Liver (tissue), 9 donors: ENCODE data around the gene ARNT2. TPM values are rescaled to one million over a fixed set of nuclear protein-coding genes. Genes with fewer than 3 reads are reported as not detected.

Source experiments
- DNase-seq: peaks from one replicate; pipeline ENCODE4 v3.0.0-alpha.2; 2017; ENCODE audit warnings: low spot score
- H3K27ac ChIP-seq, 2 donors: one replicate each; pipeline ENCODE4 v1.7.0; 2013; ENCODE audit warnings: inconsistent platforms in 2 of 2, low read length in 2 of 2, control low read depth in 1 of 2, low read depth in 1 of 2, mild to moderate bottlenecking in 1 of 2
- H3K27me3 ChIP-seq, 4 donors: one replicate each; pipeline versions ENCODE4 v1.6.1 to v1.7.0; 2013; ENCODE audit warnings: low read length in 3 of 4, inconsistent platforms in 1 of 4, mild to moderate bottlenecking in 1 of 4, moderate library complexity in 1 of 4; ENCODE audit not compliant: control insufficient read depth in 4 of 4, insufficient read depth in 4 of 4
- H3K36me3 ChIP-seq, 4 donors: one replicate each; pipeline versions ENCODE4 v1.6.1 to v1.7.0; 2013; ENCODE audit warnings: low read length in 3 of 4, mild to moderate bottlenecking in 3 of 4, low read depth in 1 of 4, moderate library complexity in 1 of 4; ENCODE audit not compliant: control insufficient read depth in 4 of 4, insufficient read depth in 3 of 4
- H3K4me1 ChIP-seq, 4 donors: one replicate each; pipeline versions ENCODE4 v1.6.1 to v1.7.0; 2013; ENCODE audit warnings: low read length in 3 of 4, mild to moderate bottlenecking in 3 of 4, moderate library complexity in 1 of 4; ENCODE audit not compliant: control insufficient read depth in 4 of 4, insufficient read depth in 4 of 4
- H3K4me3 ChIP-seq, 3 donors: one replicate each; pipeline versions ENCODE4 v1.6.1 to v1.7.0; 2013; ENCODE audit warnings: low read length in 3 of 3, control low read depth in 1 of 3, low read depth in 1 of 3, mild to moderate bottlenecking in 1 of 3
- H3K9ac ChIP-seq, 2 donors: one replicate each; pipeline ENCODE4 v1.7.0; 2013; ENCODE audit warnings: low read length in 2 of 2, mild to moderate bottlenecking in 2 of 2, moderate library complexity in 2 of 2, control low read depth in 1 of 2, low read depth in 1 of 2
- H3K9me3 ChIP-seq, 4 donors: one replicate each; pipeline versions ENCODE4 v1.6.1 to v1.7.0; 2013; ENCODE audit warnings: low read length in 3 of 4; ENCODE audit not compliant: control insufficient read depth in 4 of 4
- ATF3 ChIP-seq: IDR thresholded peaks from 2 replicates; pipeline ENCODE4 v1.6.1; 2016; ENCODE audit warnings: antibody characterized with exemption
- CTCF ChIP-seq: fragments of 150-350 bp; IDR thresholded peaks from 2 replicates; pipeline ENCODE4 v1.5.1; 2017; ENCODE audit warnings: improper control_type of control experiment, low read depth, low read length; ENCODE audit not compliant: missing input control
- EGR1 ChIP-seq, 2 donors: IDR thresholded peaks; 2 replicates each; pipeline ENCODE4 v1.6.1; 2016 to 2018; ENCODE audit warnings: antibody characterized with exemption in 2 of 2, low read depth in 2 of 2
- FOXA1 ChIP-seq: IDR thresholded peaks from 2 replicates; pipeline ENCODE4 v1.6.1; 2016; ENCODE audit warnings: antibody characterized with exemption
- FOXA2 ChIP-seq: IDR thresholded peaks from 2 replicates; pipeline ENCODE4 v1.6.1; 2016; ENCODE audit warnings: antibody characterized with exemption
- GABPA ChIP-seq, 2 donors: IDR thresholded peaks in 1 of 2; conservative IDR thresholded peaks in 1 of 2; 2 replicates each; pipeline ENCODE4 v1.6.1; 2016; ENCODE audit warnings: antibody characterized with exemption in 2 of 2, mild to moderate bottlenecking in 1 of 2, moderate library complexity in 1 of 2
- HNF4A ChIP-seq, 2 donors: conservative IDR thresholded peaks; 2 replicates each; pipeline ENCODE4 v1.6.1; 2016; ENCODE audit warnings: antibody characterized with exemption in 2 of 2, mild to moderate bottlenecking in 2 of 2
- HNF4G ChIP-seq: IDR thresholded peaks from 2 replicates; pipeline ENCODE4 v1.6.1; 2016; ENCODE audit warnings: antibody characterized with exemption
- JUND ChIP-seq, 2 donors: IDR thresholded peaks; 2 replicates each; pipeline ENCODE4 v1.6.1; 2016; ENCODE audit warnings: antibody characterized with exemption in 2 of 2
- MAX ChIP-seq: IDR thresholded peaks from 2 replicates; pipeline ENCODE4 v1.6.1; 2016; ENCODE audit warnings: antibody characterized with exemption
- NR2F2 ChIP-seq: IDR thresholded peaks from 2 replicates; pipeline ENCODE4 v1.6.1; 2016; ENCODE audit warnings: antibody characterized with exemption
- RAD21 ChIP-seq, 2 donors: IDR thresholded peaks; 2 replicates each; pipeline ENCODE4 v1.6.1; 2016; ENCODE audit warnings: antibody characterized with exemption in 2 of 2, mild to moderate bottlenecking in 2 of 2
- REST ChIP-seq: IDR thresholded peaks from 2 replicates; pipeline ENCODE4 v1.6.1; 2016; ENCODE audit warnings: antibody characterized with exemption, mild to moderate bottlenecking
- RXRA ChIP-seq, 2 donors: IDR thresholded peaks; 2 replicates each; pipeline ENCODE4 v1.6.1; 2017 to 2018; ENCODE audit warnings: antibody characterized with exemption in 2 of 2, mild to moderate bottlenecking in 1 of 2
- SP1 ChIP-seq: IDR thresholded peaks from 2 replicates; pipeline ENCODE4 v1.6.1; 2018; ENCODE audit warnings: antibody characterized with exemption, mild to moderate bottlenecking
- TAF1 ChIP-seq: conservative IDR thresholded peaks from 2 replicates; pipeline ENCODE4 v1.6.1; 2016; ENCODE audit warnings: antibody characterized with exemption, mild to moderate bottlenecking
- YY1 ChIP-seq: IDR thresholded peaks from 2 replicates; pipeline ENCODE4 v1.6.1; 2016; ENCODE audit warnings: antibody characterized with exemption, mild to moderate bottlenecking
- ZBTB33 ChIP-seq: IDR thresholded peaks from 2 replicates; pipeline ENCODE4 v1.6.1; 2016; ENCODE audit warnings: antibody characterized with exemption
- WGBS: extraction: QIAGEN DNeasy Blood & Tissue Kit; methylation state at CpG from one replicate; pipeline ENCODE4 v1.1.7; 2013; 5-methylcytosine and 5-hydroxymethylcytosine counted together
- polyA plus RNA-seq, 2 donors: library from polyadenylated mRNA; stranded (reverse) in 1 of 2; unstranded in 1 of 2; fragments of 200-250 nt in 1 of 2; fragments of >200 nt in 1 of 2; fragmentation: Nextera tagmentation in 1 of 2; extraction: Ambion mirVana in 1 of 2; gene quantifications; one replicate each; pipeline versions ENCODE4 v1.2.1 to v1.2.3, GENCODE V29; 2013 to 2015
- total RNA-seq, 2 donors: library from RNA; depleted of rRNA; stranded (reverse); fragments of >200 nt; gene quantifications; one replicate each; pipeline ENCODE4 v1.2.3, GENCODE V29; 2014
- donor health status: healthy.
- donor health status: healthy.
- donor health status: healthy.
- donor health status: healthy.
- donor health status: healthy.

The ARNT2 gene
- total and polyA plus RNA-seq, 4 donors, result 0.17 to 0.92 (median 0.54) TPM

- 82% methylated on average over 8 of the region's 8 CpGs for WGBS
- Histone ChIP-seq H3K4me3 (no peak overlapping the region), H3K27ac (no peak overlapping the region), H3K9me3 (no peaks in the 10 kb centered on the region), H3K4me1 (peaks cover 0 to 3% (median 0%) of the 10 kb centered on the region in 4 donors), H3K9ac (no peak overlapping the region), H3K27me3 (peaks cover 0 to 2% (median 0%) of the 10 kb centered on the region in 4 donors), H3K36me3 (no peaks in the 10 kb centered on the region)
- peak; percentile 26 for DNase-seq
- TF ChIP-seq TAF1 (no peak), NR2F2 (no peak), CTCF (no peak), YY1 (no peak), REST (no peak), ZBTB33 (no peak), HNF4A (conservative IDR thresholded peaks at IDR 0.05) (no peak), MAX (no peak), EGR1 (IDR thresholded peaks at IDR 0.05; ENCODE audit: low read depth in 2 of 2) (no peak), HNF4G (no peak)
Observed at GRCh38 chr15:80564056-80564455, 159.9 kb downstream of the ARNT2 start.

GRCh38 chr15:80565398-80565797, 161.2 kb downstream of the ARNT2 start:
- H3K4me1 ChIP-seq, result peaks cover 0 to 3% (median 0%) of the 10 kb centered on the region in 4 donors
- H3K27ac ChIP-seq, result no peak overlapping the region
- H3K27me3 ChIP-seq, result peaks cover 0 to 2% (median 0%) of the 10 kb centered on the region in 4 donors
- no peak overlapping the region for H3K4me3 ChIP-seq
- H3K9me3 ChIP-seq, result no peaks in the 10 kb centered on the region
- no peaks in the 10 kb centered on the region for H3K36me3 ChIP-seq
- H3K9ac ChIP-seq, result no peak overlapping the region
- DNase-seq, result no peak
- WGBS, result 92% methylated on average over 1 of the region's 1 CpG
- TF ChIP-seq GABPA (IDR thresholded peaks at IDR 0.05 in 1 of 2, conservative IDR thresholded peaks at IDR 0.05 in 1 of 2) (no peak), SP1 (no peak), FOXA2 (no peak), RAD21 (IDR thresholded peaks at IDR 0.05) (no peak), YY1 (no peak), FOXA1 (no peak), HNF4G (no peak), RXRA (IDR thresholded peaks at IDR 0.05) (no peak), ATF3 (no peak), TAF1 (no peak), MAX (no peak), HNF4A (conservative IDR thresholded peaks at IDR 0.05) (no peak), EGR1 (IDR thresholded peaks at IDR 0.05; ENCODE audit: low read depth in 2 of 2) (no peak), NR2F2 (no peak), CTCF (no peak), REST (no peak), JUND (IDR thresholded peaks at IDR 0.05) (no peak)
